Activated naive CD8-positive, alpha-beta T cell treated with anti-CD3 and anti-CD28 coated beads, Interleukin-2, amount 50 U/mL, for 24 hours (primary cell): ENCODE data around the gene PIP5K1C.

ENCODE experiments used
- ATAC-seq: fragments of 150-1000 bp; cut with Tn5 transposase; one replicate; pipeline ENCODE4 v1.10.0; 2021
- DNase-seq: peaks from one replicate; pipeline ENCODE4 v3.0.0; 2021
- H3K27ac Mint-ChIP-seq: one replicate; pipeline ENCODE4 v1.8.0; 2021; ENCODE audit warnings: mild to moderate bottlenecking, mixed read lengths
- H3K27me3 Mint-ChIP-seq: one replicate; pipeline ENCODE4 v1.8.0; 2021; ENCODE audit warnings: mixed read lengths
- H3K36me3 Mint-ChIP-seq: one replicate; pipeline ENCODE4 v1.8.0; 2021; ENCODE audit warnings: low read depth, mixed read lengths
- H3K4me1 Mint-ChIP-seq: one replicate; pipeline ENCODE4 v1.8.0; 2021; ENCODE audit warnings: mixed read lengths
- H3K4me3 Mint-ChIP-seq: one replicate; pipeline ENCODE4 v1.8.0; 2021; ENCODE audit warnings: mild to moderate bottlenecking, moderate library complexity, mixed read lengths
- H3K9me3 Mint-ChIP-seq: one replicate; pipeline ENCODE4 v1.8.0; 2021; ENCODE audit warnings: mixed read lengths

PIP5K1C gene

GRCh38 chr19:3707868-3708206, 7.6 kb upstream of the PIP5K1C start:
- H3K27ac Mint-ChIP-seq: no peak overlapping the region
- H3K4me3 Mint-ChIP-seq: no peak overlapping the region
- no peaks in the 10 kb centered on the region for H3K9me3 Mint-ChIP-seq
- H3K36me3 Mint-ChIP-seq: no peaks in the 10 kb centered on the region
- H3K4me1 Mint-ChIP-seq: no peaks in the 10 kb centered on the region
- H3K27me3 Mint-ChIP-seq: peaks cover 7% of the 10 kb centered on the region
- ATAC-seq (no peak), DNase-seq (no peak)

- H3K27ac Mint-ChIP-seq: no peak overlapping the region
- H3K4me1 Mint-ChIP-seq: peaks cover 17% of the 10 kb centered on the region
- DNase-seq (no peak), ATAC-seq (no peak)
- H3K27me3 Mint-ChIP-seq: peaks cover 1% of the 10 kb centered on the region
- no peaks in the 10 kb centered on the region for H3K9me3 Mint-ChIP-seq
- H3K4me3 Mint-ChIP-seq: no peak overlapping the region
- H3K36me3 Mint-ChIP-seq: no peaks in the 10 kb centered on the region
Measured at GRCh38 chr19:3701200-3701599, 932 bp upstream of the PIP5K1C start.

- no peak for ATAC-seq
- H3K4me3 Mint-ChIP-seq: peak overlapping the region; percentile 86
- H3K4me1 Mint-ChIP-seq: peaks cover 17% of the 10 kb centered on the region
- DNase-seq: no peak
- H3K27ac Mint-ChIP-seq: peak overlapping the region; percentile 46
- no peaks in the 10 kb centered on the region for H3K9me3 Mint-ChIP-seq
- H3K27me3 Mint-ChIP-seq: no peaks in the 10 kb centered on the region
- peaks cover 1% of the 10 kb centered on the region for H3K36me3 Mint-ChIP-seq
Measured at GRCh38 chr19:3699741-3700241, 477 bp downstream of the PIP5K1C start.

- Mint-ChIP-seq H3K36me3 (peaks cover 1% of the 10 kb centered on the region), H3K27me3 (no peaks in the 10 kb centered on the region), H3K27ac (peak overlapping the region; percentile 46), H3K4me1 (peaks cover 17% of the 10 kb centered on the region), H3K9me3 (no peaks in the 10 kb centered on the region), H3K4me3 (peak overlapping the region; percentile 86)
- ATAC-seq (peak; percentile 11), DNase-seq (peak; percentile 32)
Measured at GRCh38 chr19:3698974-3699740, 1.1 kb downstream of the PIP5K1C start.

GRCh38 chr19:3698386-3698950, 1.8 kb downstream of the PIP5K1C start:
- DNase-seq: no peak
- Mint-ChIP-seq H3K36me3 (peaks cover 1% of the 10 kb centered on the region), H3K4me3 (peak overlapping the region; percentile 86), H3K9me3 (no peaks in the 10 kb centered on the region), H3K27ac (peak overlapping the region; percentile 8), H3K27me3 (no peaks in the 10 kb centered on the region), H3K4me1 (peaks cover 17% of the 10 kb centered on the region)
- peak; percentile 8 for ATAC-seq

- peak overlapping the region; percentile 86 for H3K4me3 Mint-ChIP-seq
- H3K27ac Mint-ChIP-seq: no peak overlapping the region
- H3K36me3 Mint-ChIP-seq: peaks cover 2% of the 10 kb centered on the region
- H3K4me1 Mint-ChIP-seq: peaks cover 19% of the 10 kb centered on the region
- DNase-seq: no peak
- no peak for ATAC-seq
- no peaks in the 10 kb centered on the region for H3K27me3 Mint-ChIP-seq
- no peaks in the 10 kb centered on the region for H3K9me3 Mint-ChIP-seq
Measured at GRCh38 chr19:3697671-3698385, 2.4 kb downstream of the PIP5K1C start.

- Mint-ChIP-seq H3K4me3 (no peak overlapping the region), H3K9me3 (no peaks in the 10 kb centered on the region), H3K27ac (no peak overlapping the region), H3K27me3 (no peaks in the 10 kb centered on the region), H3K36me3 (peaks cover 3% of the 10 kb centered on the region), H3K4me1 (peaks cover 24% of the 10 kb centered on the region)
- ATAC-seq: no peak
- no peak for DNase-seq
Measured at GRCh38 chr19:3697094-3697493, 3.2 kb downstream of the PIP5K1C start.

GRCh38 chr19:3696660-3696995, 3.6 kb downstream of the PIP5K1C start:
- Mint-ChIP-seq H3K4me1 (peaks cover 28% of the 10 kb centered on the region), H3K27ac (no peak overlapping the region), H3K27me3 (no peaks in the 10 kb centered on the region), H3K9me3 (no peaks in the 10 kb centered on the region), H3K4me3 (no peak overlapping the region), H3K36me3 (peaks cover 4% of the 10 kb centered on the region)
- DNase-seq (no peak), ATAC-seq (no peak)

- ATAC-seq (no peak), DNase-seq (no peak)
- Mint-ChIP-seq H3K9me3 (no peaks in the 10 kb centered on the region), H3K4me1 (peaks cover 33% of the 10 kb centered on the region), H3K27ac (no peak overlapping the region), H3K4me3 (no peak overlapping the region), H3K27me3 (no peaks in the 10 kb centered on the region), H3K36me3 (peaks cover 9% of the 10 kb centered on the region)
Measured at GRCh38 chr19:3695986-3696659, 4.1 kb downstream of the PIP5K1C start.

- DNase-seq (no peak), ATAC-seq (no peak)
- Mint-ChIP-seq H3K9me3 (peaks cover 4% of the 10 kb centered on the region), H3K36me3 (peaks cover 14% of the 10 kb centered on the region), H3K27ac (no peak overlapping the region), H3K4me1 (peaks cover 39% of the 10 kb centered on the region), H3K27me3 (peaks cover 2% of the 10 kb centered on the region), H3K4me3 (no peak overlapping the region)
Measured at GRCh38 chr19:3695124-3695733, 5.0 kb downstream of the PIP5K1C start.

- peaks cover 4% of the 10 kb centered on the region for H3K9me3 Mint-ChIP-seq
- DNase-seq (no peak), ATAC-seq (no peak)
- H3K36me3 Mint-ChIP-seq: peaks cover 19% of the 10 kb centered on the region
- H3K27me3 Mint-ChIP-seq: peaks cover 2% of the 10 kb centered on the region
- H3K4me3 Mint-ChIP-seq: no peak overlapping the region
- H3K27ac Mint-ChIP-seq: no peak overlapping the region
- peaks cover 46% of the 10 kb centered on the region for H3K4me1 Mint-ChIP-seq
Measured at GRCh38 chr19:3694361-3695123, 5.7 kb downstream of the PIP5K1C start.

- Mint-ChIP-seq H3K4me3 (no peak overlapping the region), H3K27me3 (peaks cover 2% of the 10 kb centered on the region), H3K27ac (no peak overlapping the region), H3K36me3 (peaks cover 19% of the 10 kb centered on the region), H3K4me1 (peaks cover 45% of the 10 kb centered on the region), H3K9me3 (peaks cover 4% of the 10 kb centered on the region)
- ATAC-seq: no peak
- DNase-seq: no peak
Measured at GRCh38 chr19:3693025-3693925, 7.0 kb downstream of the PIP5K1C start.
